DOHH2 (cell line): ENCODE measurements around the gene TBL1XR1.

Experiments used
- H3F3A ChIP-seq: fragments of 200-600 bp; sonication (generic), shearing (Covaris generic); 2 replicates; pipeline ENCODE4 v1.6.0; 2016; ENCODE audit warnings: antibody characterized with exemption, mild to moderate bottlenecking; ENCODE audit not compliant: control insufficient read depth, insufficient read depth
- H3K27ac ChIP-seq: fragments of 200-600 bp; sonication (generic); 2 replicates; pipeline ENCODE4 v1.5.1; 2014; ENCODE audit warnings: low read depth, mild to moderate bottlenecking, low read length, moderate library complexity
- H3K27me3 ChIP-seq: fragments of 200-600 bp; sonication (generic); 2 replicates; pipeline ENCODE4 v1.6.1; 2014; ENCODE audit warnings: mild to moderate bottlenecking, low read length, mixed read lengths; ENCODE audit not compliant: control insufficient read depth
- H3K36me3 ChIP-seq: fragments of 200-600 bp; sonication (generic); 2 replicates; pipeline ENCODE4 v1.6.1; 2014; ENCODE audit warnings: mild to moderate bottlenecking, low read length, moderate library complexity, mixed read lengths; ENCODE audit not compliant: control insufficient read depth
- H3K4me1 ChIP-seq: fragments of 200-600 bp; sonication (generic); 2 replicates; pipeline ENCODE4 v1.6.1; 2014; ENCODE audit warnings: mild to moderate bottlenecking, low read length, mixed read lengths; ENCODE audit not compliant: control insufficient read depth
- H3K4me2 ChIP-seq: fragments of 200-600 bp; sonication (generic); 2 replicates; pipeline ENCODE4 v1.6.0; 2014; ENCODE audit warnings: mild to moderate bottlenecking, low read length, moderate library complexity
- H3K4me3 ChIP-seq: fragments of 200-600 bp; sonication (generic); 2 replicates; pipeline ENCODE4 v1.5.1; 2014; ENCODE audit warnings: mild to moderate bottlenecking, low read length, mixed read lengths
- H3K79me2 ChIP-seq: fragments of 200-600 bp; sonication (generic); 2 replicates; pipeline ENCODE4 v1.6.1; 2014; ENCODE audit warnings: mild to moderate bottlenecking, low read length, mixed read lengths; ENCODE audit not compliant: control insufficient read depth
- H3K9me2 ChIP-seq: fragments of 200-600 bp; sonication (generic); replicated peaks from 2 replicates; pipeline ENCODE4 v1.6.1; 2014; ENCODE audit warnings: mild to moderate bottlenecking, low read length, mixed read lengths; ENCODE audit not compliant: control insufficient read depth
- H3K9me3 ChIP-seq: fragments of 200-600 bp; sonication (generic); 2 replicates; pipeline ENCODE4 v1.6.1; 2014; ENCODE audit warnings: antibody characterized with exemption, low read length, mixed read lengths; ENCODE audit not compliant: control insufficient read depth, insufficient read depth
- H4K20me1 ChIP-seq: fragments of 200-600 bp; sonication (generic); 2 replicates; pipeline ENCODE4 v1.6.0; 2014; ENCODE audit warnings: low read depth, mild to moderate bottlenecking, antibody characterized with exemption, low read length, moderate library complexity; ENCODE audit not compliant: control insufficient read depth, insufficient read depth
- EZH2phosphoT487 ChIP-seq: fragments of 200-600 bp; sonication (generic); IDR thresholded peaks from 2 replicates; pipeline ENCODE4 v1.6.1; 2017; ENCODE audit warnings: borderline replicate concordance, mild to moderate bottlenecking, antibody characterized with exemption, low read length, moderate library complexity, mixed read lengths
- TF ChIP-seq, protein P1 (sequence below): fragments of 200-600 bp; sonication (generic); IDR thresholded peaks from one replicate; pipeline ENCODE4 v1.5.1; 2014; ENCODE audit warnings: antibody characterized with exemption, mild to moderate bottlenecking, low read depth, low read length; ENCODE audit not compliant: poor library complexity, severe bottlenecking

TBL1XR1 gene

DNA sequence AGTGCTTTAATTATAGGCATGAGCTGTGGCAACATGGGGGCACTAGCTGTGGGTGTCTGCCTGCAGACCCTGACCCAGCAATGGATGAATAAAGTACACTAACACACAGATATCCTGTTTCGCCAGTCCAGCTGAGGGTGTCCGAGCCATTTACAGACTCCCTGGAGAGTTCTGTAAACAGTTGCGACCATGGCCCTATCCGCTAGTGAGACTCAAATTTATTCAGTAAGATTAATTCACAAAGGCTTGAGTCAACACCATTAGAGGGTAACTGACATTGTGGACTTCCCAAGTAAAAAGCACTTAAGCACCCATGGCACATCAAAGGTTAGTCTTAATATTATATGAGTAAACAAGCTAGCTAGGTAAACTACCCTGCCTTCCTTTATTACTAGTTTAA, 161.6 kb downstream of the TBL1XR1 start:
- Histone ChIP-seq H4K20me1 (no peaks in the 10 kb centered on the region), H3K4me3 (no peak overlapping the region), H3K27ac (no peak overlapping the region), H3K27me3 (no peaks in the 10 kb centered on the region), H3K9me3 (no peaks in the 10 kb centered on the region), H3F3A (no peaks in the 10 kb centered on the region), H3K4me1 (peaks cover 44% of the 10 kb centered on the region), H3K4me2 (no peak overlapping the region), H3K79me2 (no peaks in the 10 kb centered on the region; the same call in 1 of the 2 replicates), H3K9me2 (no peaks in the 10 kb centered on the region), H3K36me3 (peaks cover 87% of the 10 kb centered on the region)
- TF ChIP-seq EZH2phosphoT487 = no peak
- TF ChIP-seq, protein P1, sequence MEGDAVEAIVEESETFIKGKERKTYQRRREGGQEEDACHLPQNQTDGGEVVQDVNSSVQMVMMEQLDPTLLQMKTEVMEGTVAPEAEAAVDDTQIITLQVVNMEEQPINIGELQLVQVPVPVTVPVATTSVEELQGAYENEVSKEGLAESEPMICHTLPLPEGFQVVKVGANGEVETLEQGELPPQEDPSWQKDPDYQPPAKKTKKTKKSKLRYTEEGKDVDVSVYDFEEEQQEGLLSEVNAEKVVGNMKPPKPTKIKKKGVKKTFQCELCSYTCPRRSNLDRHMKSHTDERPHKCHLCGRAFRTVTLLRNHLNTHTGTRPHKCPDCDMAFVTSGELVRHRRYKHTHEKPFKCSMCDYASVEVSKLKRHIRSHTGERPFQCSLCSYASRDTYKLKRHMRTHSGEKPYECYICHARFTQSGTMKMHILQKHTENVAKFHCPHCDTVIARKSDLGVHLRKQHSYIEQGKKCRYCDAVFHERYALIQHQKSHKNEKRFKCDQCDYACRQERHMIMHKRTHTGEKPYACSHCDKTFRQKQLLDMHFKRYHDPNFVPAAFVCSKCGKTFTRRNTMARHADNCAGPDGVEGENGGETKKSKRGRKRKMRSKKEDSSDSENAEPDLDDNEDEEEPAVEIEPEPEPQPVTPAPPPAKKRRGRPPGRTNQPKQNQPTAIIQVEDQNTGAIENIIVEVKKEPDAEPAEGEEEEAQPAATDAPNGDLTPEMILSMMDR = no peak

DNA sequence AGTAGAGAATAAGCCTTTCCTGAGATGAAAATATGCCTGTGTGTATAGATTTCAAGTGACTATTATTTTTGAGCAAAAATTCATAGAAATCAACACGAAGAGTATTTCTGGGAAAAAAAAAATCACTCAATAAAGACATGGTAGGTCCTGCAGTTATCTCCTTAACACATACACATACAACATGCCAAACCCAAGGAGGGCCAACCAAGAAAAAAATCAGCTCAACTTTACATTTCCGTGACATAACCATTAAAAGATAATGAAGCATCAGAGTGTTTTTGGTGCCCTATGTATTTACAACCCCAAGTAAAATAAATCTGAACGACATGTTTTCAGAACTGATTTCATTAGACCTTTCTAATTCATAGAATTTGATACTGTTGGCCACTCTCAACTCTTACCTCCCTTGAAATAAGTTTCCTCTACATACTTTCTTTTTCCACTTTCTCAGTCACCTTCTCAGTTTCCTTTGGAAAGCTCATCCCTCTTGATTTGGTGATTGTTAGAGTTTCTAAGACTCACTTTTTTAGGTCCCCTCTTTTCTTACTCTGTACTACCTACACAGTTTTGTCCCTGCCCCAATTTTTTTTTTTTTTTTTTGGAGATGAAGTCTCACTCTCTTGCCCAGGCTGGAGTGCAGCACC, 162.3 kb downstream of the TBL1XR1 start:
- no peaks in the 10 kb centered on the region for H3K9me2 ChIP-seq

DNA sequence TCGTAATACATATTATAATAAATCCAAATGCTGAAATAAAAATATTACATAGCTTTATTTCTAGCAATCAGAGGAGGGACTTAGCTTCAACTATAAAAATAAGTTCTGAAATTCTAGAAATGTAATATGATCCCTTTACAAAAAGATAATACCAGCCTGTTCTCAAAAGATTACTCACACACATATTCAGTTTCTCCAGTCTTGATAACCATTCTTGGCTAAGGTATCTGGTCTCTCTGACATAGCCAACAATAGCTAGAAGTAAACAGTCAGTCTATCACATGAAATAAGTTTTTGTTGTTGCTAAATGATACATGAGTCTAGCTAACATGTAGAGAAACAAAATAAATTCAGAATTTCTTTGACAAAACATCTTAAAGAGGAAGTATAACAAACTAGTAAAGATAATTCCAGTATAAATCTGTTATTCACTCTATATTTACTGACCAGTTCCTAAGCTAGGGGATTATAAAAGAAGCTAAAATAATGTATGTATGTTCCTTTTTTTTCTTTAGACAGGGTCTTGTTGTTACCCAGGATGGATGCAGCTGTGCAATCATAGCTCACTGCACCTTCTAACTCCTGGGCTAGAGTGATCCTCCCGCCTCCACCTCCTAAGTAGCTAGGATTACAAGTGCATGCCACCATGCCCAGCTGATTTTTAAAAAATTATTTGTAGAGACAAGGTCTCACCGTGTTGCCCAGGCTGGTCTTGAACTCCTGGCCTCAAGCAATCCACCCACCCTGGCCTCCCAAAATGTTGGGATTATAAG, 170.6 kb downstream of the TBL1XR1 start:
- Histone ChIP-seq H3K36me3 (peaks cover 79% of the 10 kb centered on the region), H3K27me3 (no peaks in the 10 kb centered on the region), H3K9me2 (no peaks in the 10 kb centered on the region), H3K4me1 (peaks cover 8% of the 10 kb centered on the region), H4K20me1 (no peaks in the 10 kb centered on the region), H3K27ac (no peak overlapping the region), H3K4me3 (no peak overlapping the region), H3F3A (no peaks in the 10 kb centered on the region), H3K9me3 (no peaks in the 10 kb centered on the region), H3K79me2 (no peaks in the 10 kb centered on the region), H3K4me2 (no peak overlapping the region)
- TF ChIP-seq, protein P1 = no peak
- no peak for TF ChIP-seq EZH2phosphoT487

More for the DNA sequence above, 162.3 kb downstream of the TBL1XR1 start:
- TF ChIP-seq, protein P1 = no peak
- TF ChIP-seq EZH2phosphoT487 = no peak
- Histone ChIP-seq H3K4me1 (peaks cover 42% of the 10 kb centered on the region), H3K4me3 (no peak overlapping the region), H3F3A (no peaks in the 10 kb centered on the region), H3K27ac (no peak overlapping the region), H4K20me1 (no peaks in the 10 kb centered on the region), H3K36me3 (peaks cover 85% of the 10 kb centered on the region), H3K9me3 (no peaks in the 10 kb centered on the region), H3K27me3 (no peaks in the 10 kb centered on the region), H3K4me2 (no peak overlapping the region), H3K79me2 (no peaks in the 10 kb centered on the region; the same call in 1 of the 2 replicates)
